Glomerular visceral epithelial cell (primary cell): ENCODE results near the gene LPP.
A peak's percentile ranks its signal among the peaks of the same experiment; 100 is the strongest.
"Not testable (repeated sequence)": the region's sequence is repeated elsewhere in the genome, so short reads cannot be mapped to it uniquely, and the experiment has no call there.

Experiments
- DNase-seq: peaks from one replicate; pipeline ENCODE4 v3.0.0-alpha.2; 2016; ENCODE audit errors: extremely low spot score

The LPP gene

GRCh38 chr3:188702028-188702427, 548.1 kb downstream of the LPP start:
- DNase-seq, result not testable (repeated sequence)

- no peak for DNase-seq
These were observed 552.2 kb downstream of the LPP start for GRCh38 chr3:188706176-188706575.

DNA sequence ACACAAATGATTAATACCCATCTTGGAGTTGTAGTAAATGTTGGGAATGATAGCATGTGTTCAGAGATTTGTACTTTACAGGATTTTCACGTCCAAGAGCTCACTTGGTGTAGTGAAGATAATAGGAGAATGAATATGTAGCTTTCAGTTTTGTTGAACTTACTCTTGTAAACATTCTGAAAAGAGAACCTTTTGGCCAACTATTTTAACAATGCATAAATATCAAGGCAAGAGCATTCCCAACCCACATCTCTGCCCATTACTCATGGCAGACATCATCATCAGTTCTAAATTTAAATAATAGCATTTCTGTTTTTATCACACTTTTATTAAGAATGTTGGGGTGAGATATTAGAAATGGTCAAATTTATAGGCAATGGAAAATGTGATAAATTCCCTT, 552.6 kb downstream of the LPP start:
- DNase-seq, result no peak

DNA sequence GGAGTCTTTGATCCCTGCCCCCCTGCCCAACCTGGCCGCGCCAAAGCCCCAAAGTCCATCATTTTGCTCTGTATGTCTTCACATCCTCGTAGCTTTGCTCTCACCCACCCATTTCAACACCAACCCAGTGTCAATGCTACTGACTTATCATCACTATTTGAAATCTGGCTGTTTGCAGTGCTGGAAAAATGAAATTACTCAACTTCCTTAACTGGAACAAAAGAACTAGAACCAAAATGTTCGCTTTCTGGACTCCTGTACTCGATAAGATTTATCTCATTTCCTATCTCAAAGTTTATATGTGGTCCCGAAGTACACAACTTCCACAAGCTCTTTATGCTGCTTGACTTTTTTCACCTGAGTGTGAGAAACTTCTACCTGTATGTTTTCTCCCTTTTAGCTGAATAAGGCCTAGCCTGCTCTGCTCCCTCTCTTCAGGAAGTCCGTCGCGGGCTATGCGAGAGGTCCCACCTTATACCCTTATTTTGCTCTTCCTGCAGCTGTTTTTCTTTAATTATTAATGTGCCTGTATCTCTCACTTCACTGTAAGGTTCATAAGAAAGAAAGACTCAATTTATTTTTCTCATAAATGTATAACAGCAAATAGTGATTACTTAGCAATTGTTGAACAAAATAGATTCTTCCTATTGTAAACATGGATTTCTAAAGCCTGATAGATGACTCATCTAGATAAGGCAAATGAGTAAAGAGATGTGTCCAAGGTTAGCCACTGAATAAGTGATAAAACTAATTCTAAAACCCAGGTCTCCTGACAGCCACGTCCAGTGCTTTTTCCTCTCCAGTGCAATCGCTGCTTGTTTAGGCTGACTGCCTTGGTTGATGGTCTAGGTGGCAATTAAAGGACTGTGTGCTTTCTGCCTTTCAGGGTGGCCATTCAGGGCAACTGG, 553.7 kb downstream of the LPP start:
- no peak for DNase-seq

DNA sequence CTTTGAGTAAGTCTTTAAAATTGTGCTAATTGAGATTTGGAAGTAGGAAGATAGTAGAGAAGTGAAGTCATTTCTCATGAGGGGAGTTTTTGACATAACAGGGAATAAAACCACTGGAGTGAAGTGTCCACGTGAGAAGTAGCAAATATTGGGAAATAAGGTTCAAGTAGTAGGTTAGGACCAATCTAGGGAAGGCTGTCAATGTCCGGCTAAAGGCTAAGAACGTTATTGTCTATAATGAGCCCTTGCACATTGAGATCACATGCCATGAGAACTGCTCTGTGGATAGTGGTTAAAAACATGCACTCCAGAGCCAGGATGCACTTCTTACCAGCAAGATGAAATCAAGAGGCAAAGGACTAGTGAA, 557.9 kb downstream of the LPP start:
- no peak for DNase-seq

DNA sequence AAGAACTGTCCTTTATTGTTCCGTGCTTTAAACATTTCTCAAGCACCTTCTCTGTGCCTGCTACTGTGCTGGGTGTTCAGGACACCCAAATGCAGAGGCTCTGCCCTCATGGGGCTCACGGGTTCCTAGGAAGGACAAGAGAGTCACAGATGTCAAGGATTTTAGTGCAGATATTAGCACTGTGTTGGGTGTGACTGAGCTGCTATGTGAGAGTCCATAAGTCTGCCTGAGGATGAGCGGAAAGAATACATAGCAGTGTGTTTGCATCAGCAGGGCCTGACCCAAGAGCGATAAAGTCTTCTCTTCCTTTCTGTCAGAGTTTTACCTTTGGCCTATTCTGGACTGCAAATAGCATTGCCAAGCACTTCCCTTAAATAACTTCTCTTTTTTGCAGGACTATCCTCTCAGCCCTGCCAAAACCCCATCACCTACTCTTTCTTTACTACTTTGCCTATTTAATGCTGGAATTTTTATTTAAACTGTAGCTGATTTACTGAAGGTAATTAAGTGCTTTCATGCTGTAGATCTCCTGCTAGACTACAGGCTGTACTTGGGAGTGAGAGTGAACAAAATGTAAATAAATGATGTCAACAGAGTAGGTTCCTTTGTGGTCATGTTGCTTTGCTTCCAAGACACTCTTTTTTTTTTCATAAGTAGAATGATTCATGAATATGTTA, 558.4 kb downstream of the LPP start:
- peak; percentile 20 for DNase-seq

DNA sequence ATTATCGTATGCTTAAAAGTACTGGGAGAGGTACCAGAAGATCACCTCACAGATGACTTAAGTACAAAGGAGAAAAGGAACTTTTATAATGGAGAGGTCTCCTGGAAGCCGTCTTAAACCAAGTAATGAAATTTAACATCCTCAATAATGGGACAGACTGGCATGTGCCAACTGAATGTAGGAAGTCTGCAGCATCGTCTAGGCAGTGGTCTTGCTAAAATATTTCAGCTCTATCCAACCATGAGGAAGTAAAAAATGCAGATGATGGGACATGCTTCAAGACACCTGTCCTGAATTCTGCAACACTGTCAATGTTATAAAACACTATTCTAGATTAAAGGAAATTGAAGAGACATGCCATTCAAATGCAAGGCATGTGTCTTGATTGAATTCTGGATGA, 559.0 kb downstream of the LPP start:
- no peak for DNase-seq

GRCh38 chr3:188719545-188719944, 565.6 kb downstream of the LPP start:
- DNase-seq, result no peak

GRCh38 chr3:188720215-188720614, 566.3 kb downstream of the LPP start:
- DNase-seq, result no peak

GRCh38 chr3:188720636-188721035, 566.7 kb downstream of the LPP start:
- DNase-seq, result peak; percentile 4

GRCh38 chr3:188721312-188721711, 567.4 kb downstream of the LPP start:
- DNase-seq, result no peak

DNA sequence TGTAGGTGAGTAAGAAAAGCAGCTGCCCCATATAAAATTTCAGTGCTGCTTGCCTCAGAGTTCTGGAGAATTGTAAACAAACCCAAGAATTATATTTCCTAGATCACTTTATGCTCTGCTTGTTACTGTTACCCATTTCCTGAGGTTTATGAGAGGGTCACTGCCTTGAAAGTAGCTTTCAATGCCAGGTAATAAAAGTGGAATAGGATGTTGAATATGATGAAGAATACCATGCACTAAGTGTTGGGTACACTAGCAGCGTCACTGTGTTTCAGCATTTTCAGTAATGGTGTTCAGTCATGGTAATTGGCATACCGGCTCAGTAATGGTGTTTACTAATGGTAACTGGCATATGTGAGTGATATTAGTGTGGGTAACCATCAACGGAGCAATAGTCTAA, 568.0 kb downstream of the LPP start:
- no peak for DNase-seq

DNA sequence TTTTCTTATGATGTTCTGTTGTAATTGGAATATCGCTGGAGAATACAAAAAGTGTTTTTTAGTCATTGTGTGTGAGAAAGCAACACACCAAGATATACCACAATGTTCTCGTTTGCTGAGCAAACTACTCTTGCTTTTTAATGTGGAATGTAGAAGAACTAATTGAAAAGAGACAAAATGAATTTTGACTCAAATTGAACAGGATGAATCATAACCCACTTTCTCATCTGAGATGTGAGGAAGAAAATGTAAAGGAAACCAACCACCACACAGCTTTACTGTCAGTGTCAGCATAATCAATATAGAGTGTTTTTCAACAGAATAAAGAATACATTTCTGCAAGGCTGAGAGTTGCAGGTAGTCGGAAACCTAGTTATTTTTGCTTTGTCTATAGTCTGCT, 569.0 kb downstream of the LPP start:
- DNase-seq, result no peak

DNA sequence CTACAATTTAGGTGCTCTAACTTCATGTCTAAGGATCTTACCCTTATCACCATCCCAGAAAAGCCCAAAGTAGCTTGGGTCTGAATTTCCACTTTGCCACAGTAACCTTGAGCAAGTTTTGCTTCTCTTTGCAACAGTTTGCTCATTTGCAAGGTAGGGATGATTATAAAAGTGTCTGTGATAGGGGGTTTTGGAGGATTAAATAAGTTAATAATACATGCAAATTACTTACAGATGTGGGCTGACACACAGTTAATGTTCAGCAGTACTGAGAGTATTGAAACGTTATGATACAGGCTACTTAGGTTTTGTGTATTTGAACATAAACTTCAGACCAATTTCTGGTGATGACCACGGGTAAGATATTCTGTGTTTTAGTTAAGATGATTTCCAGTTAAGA, 573.1 kb downstream of the LPP start:
- no peak for DNase-seq

DNA sequence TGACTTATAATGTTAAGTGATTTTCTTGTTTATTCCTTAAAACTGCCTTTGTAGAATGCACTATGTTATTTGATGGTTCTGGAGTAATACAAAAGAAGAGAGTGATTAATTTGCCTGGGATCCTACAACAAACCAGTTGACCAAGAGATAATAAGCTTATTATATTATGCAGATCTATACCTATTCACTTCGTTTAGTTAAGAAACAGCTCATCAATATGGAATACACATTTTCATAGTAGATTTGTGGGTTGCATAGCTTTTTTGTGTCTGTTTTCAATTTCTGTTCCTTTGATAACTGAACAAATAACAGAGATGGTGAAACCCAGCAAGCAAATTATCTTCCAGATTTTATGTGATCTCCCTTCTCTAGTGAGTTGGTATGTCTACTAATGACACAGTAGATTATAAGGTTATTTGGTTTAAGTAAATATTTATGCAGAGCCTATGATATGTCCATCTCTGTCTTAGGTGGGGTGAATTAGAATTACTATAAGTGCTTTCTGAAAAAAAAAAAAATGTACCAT, 574.5 kb downstream of the LPP start:
- no peak for DNase-seq

- DNase-seq, result no peak
These were observed 575.5 kb downstream of the LPP start for GRCh38 chr3:188729422-188729821.

DNA sequence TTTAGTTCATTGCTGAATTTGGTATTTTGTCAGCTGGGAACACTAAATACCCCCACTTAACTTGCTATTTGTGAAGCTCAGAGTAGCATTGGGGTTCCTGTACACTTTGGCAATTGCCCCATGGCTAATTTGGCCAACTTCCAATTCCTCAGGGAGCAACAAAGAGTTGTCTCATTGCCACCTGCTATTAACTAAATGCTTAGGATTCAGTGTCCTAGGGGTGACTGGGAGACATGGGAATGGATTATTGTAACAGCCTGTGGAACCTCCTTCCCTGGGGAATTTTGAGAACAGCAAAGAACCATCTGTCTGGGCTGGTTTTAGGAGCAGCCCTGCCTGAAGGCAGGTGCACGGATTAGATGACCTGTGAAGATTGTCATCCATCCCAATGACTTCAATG, 580.4 kb downstream of the LPP start:
- no peak for DNase-seq

DNA sequence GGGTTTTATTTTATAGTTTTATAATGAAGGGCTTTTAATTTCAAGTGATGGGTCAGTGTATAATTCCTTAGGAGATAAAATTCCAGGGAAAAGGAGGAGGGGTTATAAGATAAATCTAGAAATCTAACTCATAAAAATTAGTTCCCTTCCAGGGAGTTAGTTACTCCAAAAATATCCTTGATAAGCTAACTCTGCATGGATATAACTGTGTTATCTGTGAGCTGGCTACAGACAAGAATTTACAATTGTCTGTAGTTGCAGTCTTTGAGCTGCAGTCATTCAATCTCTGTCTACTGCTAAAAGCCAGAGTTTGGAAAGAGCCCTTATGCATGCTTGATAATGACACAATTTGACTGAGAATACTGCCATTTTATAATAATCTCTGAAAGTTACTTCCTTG, 585.6 kb downstream of the LPP start:
- no peak for DNase-seq

- no peak for DNase-seq
These were observed 586.1 kb downstream of the LPP start for GRCh38 chr3:188740010-188740409.

GRCh38 chr3:188742755-188743550, 589.0 kb downstream of the LPP start:
- DNase-seq, result no peak

GRCh38 chr3:188744166-188744565, 590.2 kb downstream of the LPP start:
- no peak for DNase-seq

- no peak for DNase-seq
These were observed 591.1 kb downstream of the LPP start for GRCh38 chr3:188745031-188745430.
